Lung (tissue), 12 donors: ENCODE results near the gene MGAT3. TPM values are rescaled to one million over a fixed set of nuclear protein-coding genes. Genes with fewer than 3 reads are reported as not detected.

ENCODE experiments used
- ATAC-seq: fragments of 200-7000 bp; cut with Tn5 transposase; one replicate; pipeline ENCODE4 v1.9.1; 2020; ENCODE audit warnings: moderate number of reproducible peaks; ENCODE audit not compliant: insufficient read depth, low FRiP score
- DNase-seq, 3 donors: peaks; one replicate each; pipeline ENCODE4 v3.0.0-alpha.2; 2013 to 2017
- H3K27ac ChIP-seq, 2 donors: one replicate each; pipeline ENCODE4 v1.5.1; 2013; ENCODE audit warnings: mild to moderate bottlenecking in 2 of 2, moderate library complexity in 2 of 2, control low read depth in 1 of 2, inconsistent platforms in 1 of 2, low read depth in 1 of 2, low read length in 1 of 2
- H3K27me3 ChIP-seq, 3 donors: one replicate each; pipeline ENCODE4 v1.5.1; 2013; ENCODE audit warnings: low read length in 2 of 3; ENCODE audit not compliant: control insufficient read depth in 3 of 3, insufficient read depth in 3 of 3
- H3K36me3 ChIP-seq, 4 donors: one replicate each; pipeline ENCODE4 v1.5.1; 2013; ENCODE audit warnings: low read length in 4 of 4, mild to moderate bottlenecking in 1 of 4, moderate library complexity in 1 of 4; ENCODE audit not compliant: control insufficient read depth in 4 of 4, insufficient read depth in 4 of 4
- H3K4me1 ChIP-seq, 5 donors: one replicate each; pipeline ENCODE4 v1.5.1; 2013; ENCODE audit warnings: low read length in 5 of 5, mild to moderate bottlenecking in 2 of 5, moderate library complexity in 1 of 5; ENCODE audit not compliant: control insufficient read depth in 5 of 5, insufficient read depth in 5 of 5
- H3K4me3 ChIP-seq: one replicate; pipeline ENCODE4 v1.5.1; 2013; ENCODE audit warnings: mild to moderate bottlenecking, control low read depth, moderate library complexity
- H3K9ac ChIP-seq, 2 donors: one replicate each; pipeline ENCODE4 v1.5.1; 2013; ENCODE audit warnings: low read length in 2 of 2, control low read depth in 1 of 2; ENCODE audit not compliant: insufficient read depth in 1 of 2
- H3K9me3 ChIP-seq, 4 donors: one replicate each; pipeline ENCODE4 v1.5.1; 2013; ENCODE audit warnings: low read length in 3 of 4, mild to moderate bottlenecking in 1 of 4, moderate library complexity in 1 of 4; ENCODE audit not compliant: control insufficient read depth in 4 of 4, insufficient read depth in 3 of 4
- WGBS, 2 donors: extraction: QIAGEN DNeasy Blood & Tissue Kit; methylation state at CpG; one replicate each; pipeline ENCODE4 v1.1.7; 2013; 5-methylcytosine and 5-hydroxymethylcytosine counted together
- polyA plus RNA-seq, 2 donors: library from polyadenylated mRNA; stranded (reverse); fragments of 200-250 nt; gene quantifications; one replicate each; pipeline ENCODE4 v1.2.1, GENCODE V29; 2013
- total RNA-seq, 2 donors: library from RNA; depleted of rRNA in 1 of 2; stranded (reverse); fragments of >200 nt in 1 of 2; gene quantifications; one replicate each; pipeline ENCODE4 v1.2.1, GENCODE V29; 2014 to 2021
- TF ChIP-seq, protein P1 (sequence below): IDR thresholded peaks from 2 replicates; pipeline ENCODE4 v1.5.1; 2012; ENCODE audit warnings: mild to moderate bottlenecking; ENCODE audit errors: control extremely low read depth, extremely low read depth
- donor health status: control.
- donor health status: control.
- donor health status: Bipolar disorder and iron deficiency.
- donor health status: healthy.
- donor health status: DM: yes; HTN: yes; CAD: no.

Gene MGAT3
- total and polyA plus RNA-seq, 4 donors, result 5.6 to 19.4 (median 5.9) TPM

DNA sequence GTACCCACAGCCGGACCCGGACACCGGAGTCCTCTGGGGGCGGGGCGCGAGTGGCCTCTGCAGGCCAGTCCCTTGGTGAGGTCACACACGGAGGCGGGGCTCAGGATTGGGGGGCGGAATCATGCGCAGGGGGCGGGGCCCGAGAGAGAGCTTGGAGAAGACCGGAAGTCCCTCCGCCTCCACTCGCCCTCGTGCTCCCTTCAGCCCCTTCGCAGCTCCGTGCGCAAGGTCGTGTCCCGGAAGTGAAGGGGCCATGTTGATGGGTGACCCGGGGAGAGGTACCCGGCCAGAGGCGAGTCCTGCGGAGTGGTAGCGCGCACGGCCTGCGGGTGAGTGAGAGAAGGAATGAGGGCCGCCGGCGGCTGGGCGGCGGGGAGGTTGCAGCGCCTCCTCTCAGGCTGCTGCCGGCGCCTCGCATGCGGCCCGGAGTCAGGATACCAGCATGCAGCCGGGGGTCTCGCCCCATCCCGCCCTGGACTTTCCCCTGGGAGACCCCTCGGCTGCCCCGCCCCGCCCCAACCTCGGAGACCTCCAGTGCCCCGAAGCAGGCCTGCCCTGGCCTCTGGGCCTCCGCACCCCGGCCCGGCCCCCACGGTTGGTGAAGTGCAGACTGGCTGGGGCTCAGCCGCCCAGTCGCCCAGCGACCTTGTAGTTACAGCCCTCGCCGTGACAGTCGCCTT lies 45.4 kb downstream of the MGAT3 start, which contains the start of gene MIEF1:
Gene MIEF1, plus strand, starts transcription at position 182 of the 680 bp plus-strand sequence. CDS start 9,005 bp downstream, outside the sequence.
- H3K4me1 ChIP-seq, result peaks cover 2 to 27% (median 18%) of the 10 kb centered on the region in 5 donors

DNA sequence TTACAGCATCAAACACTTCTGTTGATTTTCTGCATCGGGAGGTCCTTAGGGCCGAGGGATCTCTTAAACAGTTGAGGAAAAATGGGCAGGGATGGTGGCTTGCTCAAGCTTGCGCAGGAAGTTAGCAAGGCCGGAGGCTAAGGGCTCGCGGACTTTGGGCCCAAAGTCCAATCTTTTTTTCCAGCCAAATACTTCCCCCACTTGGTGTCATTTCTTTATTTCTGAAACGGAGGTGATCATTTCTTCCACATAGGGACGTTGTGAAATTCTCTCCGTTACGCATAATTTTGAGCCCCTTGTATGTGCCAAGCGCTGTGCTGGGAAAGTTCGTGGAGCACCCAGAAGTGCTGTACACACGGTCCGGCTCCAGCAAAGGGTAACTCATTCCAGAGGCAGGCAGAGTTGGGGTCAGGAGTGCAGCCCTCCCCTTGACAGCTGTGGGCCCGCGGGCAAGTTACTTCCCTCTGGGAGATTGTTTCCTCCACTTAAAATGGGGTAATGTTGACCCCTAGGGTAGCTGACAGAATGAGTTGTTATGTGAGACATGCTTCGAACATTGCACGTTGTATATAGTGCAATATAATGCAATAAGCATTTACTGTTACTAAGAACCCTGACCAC lies 46.1 kb downstream of the MGAT3 start:
- 5 to 7% methylated on average over 18 of the region's 18 CpGs for WGBS, 2 donors
- DNase-seq (no peak), ATAC-seq (no peak)
- no peaks in the 10 kb centered on the region for H3K27me3 ChIP-seq
- peaks cover 10 to 29% (median 19%) of the 10 kb centered on the region in 4 donors for H3K36me3 ChIP-seq
- H3K27ac ChIP-seq, result peak overlapping the region; percentile 58 to 78
- H3K9me3 ChIP-seq, result no peaks in the 10 kb centered on the region
- TF ChIP-seq, protein P1, sequence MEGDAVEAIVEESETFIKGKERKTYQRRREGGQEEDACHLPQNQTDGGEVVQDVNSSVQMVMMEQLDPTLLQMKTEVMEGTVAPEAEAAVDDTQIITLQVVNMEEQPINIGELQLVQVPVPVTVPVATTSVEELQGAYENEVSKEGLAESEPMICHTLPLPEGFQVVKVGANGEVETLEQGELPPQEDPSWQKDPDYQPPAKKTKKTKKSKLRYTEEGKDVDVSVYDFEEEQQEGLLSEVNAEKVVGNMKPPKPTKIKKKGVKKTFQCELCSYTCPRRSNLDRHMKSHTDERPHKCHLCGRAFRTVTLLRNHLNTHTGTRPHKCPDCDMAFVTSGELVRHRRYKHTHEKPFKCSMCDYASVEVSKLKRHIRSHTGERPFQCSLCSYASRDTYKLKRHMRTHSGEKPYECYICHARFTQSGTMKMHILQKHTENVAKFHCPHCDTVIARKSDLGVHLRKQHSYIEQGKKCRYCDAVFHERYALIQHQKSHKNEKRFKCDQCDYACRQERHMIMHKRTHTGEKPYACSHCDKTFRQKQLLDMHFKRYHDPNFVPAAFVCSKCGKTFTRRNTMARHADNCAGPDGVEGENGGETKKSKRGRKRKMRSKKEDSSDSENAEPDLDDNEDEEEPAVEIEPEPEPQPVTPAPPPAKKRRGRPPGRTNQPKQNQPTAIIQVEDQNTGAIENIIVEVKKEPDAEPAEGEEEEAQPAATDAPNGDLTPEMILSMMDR, result no peak
- H3K4me3 ChIP-seq, result peak overlapping the region; percentile 89
- peaks cover 2 to 27% (median 18%) of the 10 kb centered on the region in 5 donors for H3K4me1 ChIP-seq
- peak overlapping the region; percentile 43 to 66 for H3K9ac ChIP-seq

More for the DNA sequence above, 45.4 kb downstream of the MGAT3 start, which contains the start of gene MIEF1:
- H3K36me3 ChIP-seq, result peaks cover 10 to 26% (median 19%) of the 10 kb centered on the region in 4 donors
- H3K27me3 ChIP-seq, result no peaks in the 10 kb centered on the region
- peak within 1 kb of the TSS; percentile 79 to 84 for H3K27ac ChIP-seq
- TF ChIP-seq, protein P1, result no peak
- 0 to 1% methylated on average over 38 to 58 of the region's 58 CpGs for WGBS, 2 donors
- DNase-seq, result peak; percentile 97 to 98 (median 98)
- peak; percentile 98 for ATAC-seq
- peak within 1 kb of the TSS; percentile 43 to 87 for H3K9ac ChIP-seq
- H3K4me3 ChIP-seq, result peak within 1 kb of the TSS; percentile 89
- H3K9me3 ChIP-seq, result no peaks in the 10 kb centered on the region

DNA sequence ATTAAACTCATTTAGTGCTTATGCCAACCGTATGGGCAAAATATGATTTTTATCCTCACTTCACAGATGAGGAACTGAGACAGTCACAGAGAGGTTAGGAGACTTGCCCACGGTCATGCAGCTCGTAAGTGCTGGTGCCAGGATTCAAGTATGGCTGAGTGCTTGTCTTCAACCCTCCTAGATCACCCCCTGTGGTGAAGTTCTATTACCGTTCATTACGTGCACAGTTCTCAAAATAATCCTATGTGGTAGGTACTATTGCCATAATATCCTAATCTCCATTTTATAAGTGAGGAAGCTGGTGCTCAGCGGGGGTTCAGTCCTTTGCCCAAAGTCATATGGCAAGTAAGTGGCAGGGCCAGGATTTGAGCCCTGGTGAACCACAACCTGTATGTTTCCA lies 46.8 kb downstream of the MGAT3 start:
- no peaks in the 10 kb centered on the region for H3K9me3 ChIP-seq
- H3K4me1 ChIP-seq, result peaks cover 2 to 27% (median 18%) of the 10 kb centered on the region in 5 donors
- H3K9ac ChIP-seq, result peak overlapping the region in 1 of 2 donors; percentile 66
- no peak overlapping the region for H3K27ac ChIP-seq
- TF ChIP-seq, protein P1, result no peak
- no peak overlapping the region for H3K4me3 ChIP-seq
- ATAC-seq (no peak), DNase-seq (no peak)
- WGBS, 2 donors, result 58 to 62% methylated on average over 6 of the region's 6 CpGs
- H3K27me3 ChIP-seq, result no peaks in the 10 kb centered on the region
- H3K36me3 ChIP-seq, result peaks cover 10 to 30% (median 22%) of the 10 kb centered on the region in 4 donors
